Panc1 (cell line): Measurements from ENCODE around the gene MEIS2. TPM values are rescaled to one million over a fixed set of nuclear protein-coding genes. Genes with fewer than 3 reads are reported as not detected.

Experiments
- ATAC-seq: fragments of 200-7000 bp; cut with Tn5 transposase; 2 replicates; pipeline ENCODE4 v1.9.1; 2020; ENCODE audit warnings: mild to moderate bottlenecking, moderate library complexity
- BruUV-seq: library from RNA; stranded (reverse); fragments of 400-500 nt; replicated peaks from 2 replicates; lab custom pipeline; 2021; lab: Mats Ljungman, UMichigan
- CTCF ChIA-PET: fragments of 300-600 bp; sonication (Branson Sonifier 250); formaldehyde crosslinking; loops from one replicate; lab custom pipeline; 2022; ENCODE audit warnings: antibody characterized with exemption; lab: Charles Lee
- POLR2A ChIA-PET: fragments of 300-600 bp; sonication (Branson Sonifier 250); formaldehyde crosslinking; loops from one replicate; lab custom pipeline; 2022; ENCODE audit warnings: antibody characterized with exemption; lab: Charles Lee
- DNase-seq: peaks from one replicate; pipeline ENCODE4 v3.0.0-alpha.2; 2010; ENCODE audit warnings: low read depth, low spot score
- H3K27ac ChIP-seq: 2 replicates; pipeline ENCODE4 v1.5.1; 2011; ENCODE audit warnings: mild to moderate bottlenecking, low read length, inconsistent platforms
- H3K27me3 ChIP-seq: fragments of 200-500 bp; sonication (Bioruptor generic); 2 replicates; pipeline ENCODE4 v1.6.0; 2014; ENCODE audit warnings: low read length, inconsistent platforms; ENCODE audit not compliant: control insufficient read depth, insufficient read depth
- H3K36me3 ChIP-seq: fragments of 200-500 bp; sonication (Bioruptor generic); 2 replicates; pipeline ENCODE4 v1.5.1; 2014; ENCODE audit warnings: inconsistent platforms, mild to moderate bottlenecking, low read length, moderate library complexity; ENCODE audit not compliant: control insufficient read depth, insufficient read depth
- H3K4me1 ChIP-seq: 2 replicates; pipeline ENCODE4 v1.5.1; 2011; ENCODE audit warnings: inconsistent platforms, mild to moderate bottlenecking, low read length, moderate library complexity; ENCODE audit not compliant: control insufficient read depth, insufficient read depth
- H3K4me3 ChIP-seq, 2 experiments: 2 replicates each; pipeline ENCODE4 v1.5.1; 2011 to 2012; ENCODE audit warnings: low read depth in 2 of 2, low read length in 2 of 2, mild to moderate bottlenecking in 2 of 2, inconsistent platforms in 1 of 2, moderate library complexity in 1 of 2
- H3K9me3 ChIP-seq: fragments of 200-500 bp; sonication (Bioruptor generic); 2 replicates; pipeline ENCODE4 v1.5.1; 2014; ENCODE audit warnings: low read depth, mild to moderate bottlenecking, inconsistent platforms, low read length, moderate library complexity; ENCODE audit not compliant: control insufficient read depth, insufficient read depth
- POLR2AphosphoS5 ChIP-seq: IDR thresholded peaks from 2 replicates; pipeline ENCODE4 v1.6.1; 2012; ENCODE audit warnings: mild to moderate bottlenecking, low read depth, low read length, moderate library complexity
- SIN3A ChIP-seq: IDR thresholded peaks from 2 replicates; pipeline ENCODE4 v1.6.1; 2012; ENCODE audit warnings: low read depth, mild to moderate bottlenecking, low read length, moderate library complexity, borderline replicate concordance; ENCODE audit not compliant: insufficient read depth
- TCF7L2 ChIP-seq: IDR thresholded peaks from 2 replicates; pipeline ENCODE4 v1.6.1; 2011; ENCODE audit warnings: mild to moderate bottlenecking, low read depth, low read length, inconsistent platforms
- in situ Hi-C: cut with HindIII; loops from 2 replicates; pipeline ENCODE4 v1.10.0; 2016; ENCODE audit warnings: low sequenced_read_pairs, low pct_unique_long_range_greater_than_20kb
- intact Hi-C: fragments of 100-400 bp; cut with micrococcal nuclease; formaldehyde crosslinking; loops from one replicate; pipeline ENCODE4 v1.10.0; 2022; ENCODE audit not compliant: unreplicated experiment
- total RNA-seq: library from RNA; stranded (reverse); gene quantifications from one replicate; pipeline ENCODE4 v1.2.1, GENCODE V29; 2021; ENCODE audit not compliant: unreplicated experiment
- TF ChIP-seq, protein P1 (sequence below), 2 experiments: IDR thresholded peaks; 2 replicates each; pipeline ENCODE4 v1.6.1; 2011 to 2012; ENCODE audit warnings: low read depth in 2 of 2, control low read depth in 1 of 2, low read length in 1 of 2, mild to moderate bottlenecking in 1 of 2, moderate library complexity in 1 of 2; ENCODE audit not compliant: insufficient read depth in 1 of 2
- TF ChIP-seq, protein P2 (sequence below): fragments of 450-650 bp; IDR thresholded peaks from 2 replicates; pipeline ENCODE4 v1.5.1; 2017; ENCODE audit warnings: mild to moderate bottlenecking

MEIS2 gene
- total RNA-seq, 1 experiment from 2014 or later, result 9.3 TPM

DNA sequence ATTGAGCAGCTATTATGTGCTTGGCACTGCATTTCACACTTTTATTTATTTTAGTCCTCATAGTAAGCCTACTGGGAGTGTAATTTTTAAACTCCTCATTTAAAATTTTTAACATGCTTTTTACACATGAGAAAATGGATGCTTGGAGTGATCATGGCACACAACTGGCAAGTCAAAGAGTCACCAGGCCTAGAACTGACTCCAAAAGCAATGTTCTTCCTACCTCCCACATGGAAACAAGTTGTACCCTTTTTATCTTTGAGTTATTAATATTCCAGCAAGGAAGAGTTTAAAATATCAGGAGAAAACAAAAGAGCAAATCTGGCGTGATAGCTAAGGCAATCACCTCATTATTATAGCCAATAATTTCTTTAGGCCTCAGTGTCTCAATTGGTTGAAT, 100.6 kb downstream of the MEIS2 start:
- DNase-seq (no peak), ATAC-seq (no peak)
- POLR2A ChIA-PET, result no interaction called here
- CTCF ChIA-PET, result no interaction called here
- H3K36me3 ChIP-seq, result no peaks in the 10 kb centered on the region
- no peaks in the 10 kb centered on the region for H3K27me3 ChIP-seq
- no peak for TF ChIP-seq POLR2AphosphoS5
- no peak for TF ChIP-seq SIN3A
- no TSS peak for BruUV-seq
- intact Hi-C loops (no loop called here), in situ Hi-C loops (no loop called here)
- no peaks in the 10 kb centered on the region for H3K9me3 ChIP-seq
- no peaks in the 10 kb centered on the region for H3K4me1 ChIP-seq
- H3K27ac ChIP-seq, result no peak overlapping the region
- H3K4me3 ChIP-seq, result no peak overlapping the region

DNA sequence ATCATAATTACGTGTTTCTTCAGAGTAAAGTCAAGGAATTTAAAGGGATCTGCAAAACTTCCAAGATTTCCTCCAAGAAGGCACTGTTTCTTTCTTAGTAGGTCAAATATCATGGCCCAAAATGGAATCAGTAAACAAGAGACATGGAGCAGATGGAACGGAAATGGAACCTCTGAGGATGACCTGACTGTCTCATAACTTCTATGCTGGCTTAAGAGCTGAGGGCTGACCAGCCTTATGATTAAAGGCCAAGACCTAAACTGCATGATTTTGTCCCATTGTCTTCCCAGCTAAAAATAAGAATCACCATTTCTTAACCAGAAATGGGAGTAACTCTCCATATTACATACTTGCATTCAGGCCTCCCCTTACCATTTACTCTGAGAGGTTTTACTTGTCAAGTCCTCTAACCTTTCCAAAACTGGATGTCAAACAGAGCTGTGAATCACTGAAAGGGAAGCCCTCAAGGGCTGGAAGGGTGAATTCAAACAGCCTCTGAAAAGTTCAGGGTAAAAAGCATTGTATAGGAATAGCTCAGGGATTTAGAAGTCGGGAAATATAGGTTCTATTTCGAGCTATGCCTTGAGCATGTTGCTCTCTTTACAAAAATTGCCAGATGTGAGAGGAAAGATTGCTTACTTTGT, 103.7 kb downstream of the MEIS2 start:
- no TSS peak for BruUV-seq

More for the DNA sequence above, 103.7 kb downstream of the MEIS2 start:
- ChIA-PET CTCF (no interaction called here), POLR2A (no interaction called here)
- no peaks in the 10 kb centered on the region for H3K9me3 ChIP-seq
- H3K4me3 ChIP-seq, result no peak overlapping the region
- intact Hi-C loops, result no loop called here
- no peak for DNase-seq
- in situ Hi-C loops, result no loop called here
- no peaks in the 10 kb centered on the region for H3K36me3 ChIP-seq
- H3K27me3 ChIP-seq, result no peaks in the 10 kb centered on the region
- H3K4me1 ChIP-seq, result no peaks in the 10 kb centered on the region
- no peak overlapping the region for H3K27ac ChIP-seq
- TF ChIP-seq, protein P1, sequence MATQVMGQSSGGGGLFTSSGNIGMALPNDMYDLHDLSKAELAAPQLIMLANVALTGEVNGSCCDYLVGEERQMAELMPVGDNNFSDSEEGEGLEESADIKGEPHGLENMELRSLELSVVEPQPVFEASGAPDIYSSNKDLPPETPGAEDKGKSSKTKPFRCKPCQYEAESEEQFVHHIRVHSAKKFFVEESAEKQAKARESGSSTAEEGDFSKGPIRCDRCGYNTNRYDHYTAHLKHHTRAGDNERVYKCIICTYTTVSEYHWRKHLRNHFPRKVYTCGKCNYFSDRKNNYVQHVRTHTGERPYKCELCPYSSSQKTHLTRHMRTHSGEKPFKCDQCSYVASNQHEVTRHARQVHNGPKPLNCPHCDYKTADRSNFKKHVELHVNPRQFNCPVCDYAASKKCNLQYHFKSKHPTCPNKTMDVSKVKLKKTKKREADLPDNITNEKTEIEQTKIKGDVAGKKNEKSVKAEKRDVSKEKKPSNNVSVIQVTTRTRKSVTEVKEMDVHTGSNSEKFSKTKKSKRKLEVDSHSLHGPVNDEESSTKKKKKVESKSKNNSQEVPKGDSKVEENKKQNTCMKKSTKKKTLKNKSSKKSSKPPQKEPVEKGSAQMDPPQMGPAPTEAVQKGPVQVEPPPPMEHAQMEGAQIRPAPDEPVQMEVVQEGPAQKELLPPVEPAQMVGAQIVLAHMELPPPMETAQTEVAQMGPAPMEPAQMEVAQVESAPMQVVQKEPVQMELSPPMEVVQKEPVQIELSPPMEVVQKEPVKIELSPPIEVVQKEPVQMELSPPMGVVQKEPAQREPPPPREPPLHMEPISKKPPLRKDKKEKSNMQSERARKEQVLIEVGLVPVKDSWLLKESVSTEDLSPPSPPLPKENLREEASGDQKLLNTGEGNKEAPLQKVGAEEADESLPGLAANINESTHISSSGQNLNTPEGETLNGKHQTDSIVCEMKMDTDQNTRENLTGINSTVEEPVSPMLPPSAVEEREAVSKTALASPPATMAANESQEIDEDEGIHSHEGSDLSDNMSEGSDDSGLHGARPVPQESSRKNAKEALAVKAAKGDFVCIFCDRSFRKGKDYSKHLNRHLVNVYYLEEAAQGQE (IDR thresholded peaks at IDR 0.05; ENCODE audit: insufficient read depth in 1 of 2, low read depth in 2 of 2, low read length in 1 of 2), result no peak
- TF ChIP-seq POLR2AphosphoS5 (no peak), TCF7L2 (no peak), SIN3A (no peak)
- TF ChIP-seq, protein P2, sequence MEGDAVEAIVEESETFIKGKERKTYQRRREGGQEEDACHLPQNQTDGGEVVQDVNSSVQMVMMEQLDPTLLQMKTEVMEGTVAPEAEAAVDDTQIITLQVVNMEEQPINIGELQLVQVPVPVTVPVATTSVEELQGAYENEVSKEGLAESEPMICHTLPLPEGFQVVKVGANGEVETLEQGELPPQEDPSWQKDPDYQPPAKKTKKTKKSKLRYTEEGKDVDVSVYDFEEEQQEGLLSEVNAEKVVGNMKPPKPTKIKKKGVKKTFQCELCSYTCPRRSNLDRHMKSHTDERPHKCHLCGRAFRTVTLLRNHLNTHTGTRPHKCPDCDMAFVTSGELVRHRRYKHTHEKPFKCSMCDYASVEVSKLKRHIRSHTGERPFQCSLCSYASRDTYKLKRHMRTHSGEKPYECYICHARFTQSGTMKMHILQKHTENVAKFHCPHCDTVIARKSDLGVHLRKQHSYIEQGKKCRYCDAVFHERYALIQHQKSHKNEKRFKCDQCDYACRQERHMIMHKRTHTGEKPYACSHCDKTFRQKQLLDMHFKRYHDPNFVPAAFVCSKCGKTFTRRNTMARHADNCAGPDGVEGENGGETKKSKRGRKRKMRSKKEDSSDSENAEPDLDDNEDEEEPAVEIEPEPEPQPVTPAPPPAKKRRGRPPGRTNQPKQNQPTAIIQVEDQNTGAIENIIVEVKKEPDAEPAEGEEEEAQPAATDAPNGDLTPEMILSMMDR, result no peak
- no peak for ATAC-seq
